ENCODE data around the gene METTL21C.

METTL21C gene

DNA sequence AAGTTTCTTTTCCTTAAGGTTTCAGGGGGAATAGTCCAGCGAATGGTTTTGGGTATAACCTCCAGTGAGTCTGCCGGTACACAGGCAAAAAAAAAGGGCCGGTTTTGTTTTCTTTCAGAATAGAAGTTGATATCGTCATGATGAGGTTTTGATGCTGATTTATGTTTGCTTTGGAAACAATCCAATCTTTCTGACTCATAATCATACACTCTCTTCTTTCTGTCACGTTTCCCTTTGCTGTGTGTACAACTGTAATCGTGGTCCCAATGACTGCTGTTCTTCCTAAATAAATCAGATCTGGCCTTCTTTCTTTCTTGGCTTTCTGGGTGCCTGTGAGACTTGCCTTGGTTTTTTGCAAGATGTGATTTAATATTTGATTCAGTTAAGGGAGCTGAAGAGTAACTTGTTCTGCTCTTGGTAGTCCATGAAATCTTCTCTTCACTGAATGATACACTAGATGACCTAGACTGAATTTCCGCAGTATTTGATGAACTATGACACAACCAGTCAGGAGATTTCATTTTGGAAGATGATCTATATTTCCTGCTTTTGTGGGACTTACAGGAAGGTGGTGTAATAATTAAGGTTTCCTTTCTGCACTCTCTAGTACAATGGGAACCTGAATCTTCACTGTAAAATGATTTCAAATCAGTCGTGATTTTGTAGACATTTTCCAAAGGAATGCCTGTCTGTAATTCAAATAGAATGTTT is 34.9 kb upstream of the METTL21C start:
- no peaks in the 10 kb centered on the region for H4K20me1 ChIP-seq (ENCODE audit: low read depth, low read length)
- H3K36me3 ChIP-seq (ENCODE audit: low read length), result no peaks in the 10 kb centered on the region
- no peak overlapping the region for H3K27ac ChIP-seq (ENCODE audit: low read depth, low read length)
- no peak overlapping the region for H2AFZ ChIP-seq (ENCODE audit: low read depth, low read length, severe bottlenecking)
- no peaks in the 10 kb centered on the region for H3K27me3 ChIP-seq (ENCODE audit: low read length)
- no peak overlapping the region for H3K9ac ChIP-seq (ENCODE audit: low read length)
- no peaks in the 10 kb centered on the region for H3K9me2 ChIP-seq (replicated peaks; ENCODE audit: insufficient read depth, low read length)
- no peaks in the 10 kb centered on the region for H3K9me3 ChIP-seq (ENCODE audit: insufficient read depth, low read length)
- H3K4me3 ChIP-seq (ENCODE audit: insufficient read depth, low read length, poor library complexity, severe bottlenecking), result no peak overlapping the region
- H3K79me2 ChIP-seq (ENCODE audit: insufficient read depth, low read length), result no peaks in the 10 kb centered on the region
- no peak overlapping the region for H3K4me2 ChIP-seq (ENCODE audit: low read depth, low read length, poor library complexity, severe bottlenecking)
- no peaks in the 10 kb centered on the region for H3F3A ChIP-seq (ENCODE audit: insufficient read depth)
- TF ChIP-seq EZH2phosphoT487 (conservative IDR thresholded peaks at IDR 0.05; ENCODE audit: low read length), result no peak
- TF ChIP-seq, protein P1, sequence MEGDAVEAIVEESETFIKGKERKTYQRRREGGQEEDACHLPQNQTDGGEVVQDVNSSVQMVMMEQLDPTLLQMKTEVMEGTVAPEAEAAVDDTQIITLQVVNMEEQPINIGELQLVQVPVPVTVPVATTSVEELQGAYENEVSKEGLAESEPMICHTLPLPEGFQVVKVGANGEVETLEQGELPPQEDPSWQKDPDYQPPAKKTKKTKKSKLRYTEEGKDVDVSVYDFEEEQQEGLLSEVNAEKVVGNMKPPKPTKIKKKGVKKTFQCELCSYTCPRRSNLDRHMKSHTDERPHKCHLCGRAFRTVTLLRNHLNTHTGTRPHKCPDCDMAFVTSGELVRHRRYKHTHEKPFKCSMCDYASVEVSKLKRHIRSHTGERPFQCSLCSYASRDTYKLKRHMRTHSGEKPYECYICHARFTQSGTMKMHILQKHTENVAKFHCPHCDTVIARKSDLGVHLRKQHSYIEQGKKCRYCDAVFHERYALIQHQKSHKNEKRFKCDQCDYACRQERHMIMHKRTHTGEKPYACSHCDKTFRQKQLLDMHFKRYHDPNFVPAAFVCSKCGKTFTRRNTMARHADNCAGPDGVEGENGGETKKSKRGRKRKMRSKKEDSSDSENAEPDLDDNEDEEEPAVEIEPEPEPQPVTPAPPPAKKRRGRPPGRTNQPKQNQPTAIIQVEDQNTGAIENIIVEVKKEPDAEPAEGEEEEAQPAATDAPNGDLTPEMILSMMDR (IDR thresholded peaks at IDR 0.05; ENCODE audit: insufficient read depth, low read length, poor library complexity, severe bottlenecking), result no peak

DNA sequence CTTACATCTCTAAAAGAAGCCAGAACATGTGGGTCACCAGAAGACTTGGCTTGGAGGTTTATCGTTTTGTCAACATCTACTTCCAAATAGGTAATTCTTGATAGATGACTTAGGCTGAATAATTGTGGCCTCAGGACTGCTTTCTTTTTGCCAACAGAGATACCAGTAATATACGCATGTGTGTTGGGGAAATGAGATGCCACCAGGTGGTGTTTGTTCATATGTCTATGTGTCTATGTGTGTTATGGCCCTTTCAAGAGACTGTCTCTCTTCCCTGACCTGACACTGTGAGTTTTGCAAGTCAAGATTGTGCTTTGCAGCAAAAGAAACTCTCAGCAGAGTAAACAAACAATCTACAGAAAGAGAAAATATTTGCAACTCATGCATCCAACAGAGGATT is 31.6 kb upstream of the METTL21C start:
- Histone ChIP-seq H3K9me2 (replicated peaks; ENCODE audit: insufficient read depth, low read length) (no peaks in the 10 kb centered on the region), H2AFZ (ENCODE audit: low read depth, low read length, severe bottlenecking) (no peak overlapping the region), H3K9me3 (ENCODE audit: insufficient read depth, low read length) (no peaks in the 10 kb centered on the region), H3K4me3 (ENCODE audit: insufficient read depth, low read length, poor library complexity, severe bottlenecking) (no peak overlapping the region), H3K4me2 (ENCODE audit: low read depth, low read length, poor library complexity, severe bottlenecking) (no peak overlapping the region), H3F3A (ENCODE audit: insufficient read depth) (no peaks in the 10 kb centered on the region), H3K36me3 (ENCODE audit: low read length) (no peaks in the 10 kb centered on the region), H3K9ac (ENCODE audit: low read length) (no peak overlapping the region), H3K27ac (ENCODE audit: low read depth, low read length) (no peak overlapping the region), H4K20me1 (ENCODE audit: low read depth, low read length) (no peaks in the 10 kb centered on the region), H3K79me2 (ENCODE audit: insufficient read depth, low read length) (no peaks in the 10 kb centered on the region), H3K27me3 (ENCODE audit: low read length) (no peaks in the 10 kb centered on the region)
- TF ChIP-seq, protein P1 (IDR thresholded peaks at IDR 0.05; ENCODE audit: insufficient read depth, low read length, poor library complexity, severe bottlenecking), result no peak
- no peak for TF ChIP-seq EZH2phosphoT487 (conservative IDR thresholded peaks at IDR 0.05; ENCODE audit: low read length)

DNA sequence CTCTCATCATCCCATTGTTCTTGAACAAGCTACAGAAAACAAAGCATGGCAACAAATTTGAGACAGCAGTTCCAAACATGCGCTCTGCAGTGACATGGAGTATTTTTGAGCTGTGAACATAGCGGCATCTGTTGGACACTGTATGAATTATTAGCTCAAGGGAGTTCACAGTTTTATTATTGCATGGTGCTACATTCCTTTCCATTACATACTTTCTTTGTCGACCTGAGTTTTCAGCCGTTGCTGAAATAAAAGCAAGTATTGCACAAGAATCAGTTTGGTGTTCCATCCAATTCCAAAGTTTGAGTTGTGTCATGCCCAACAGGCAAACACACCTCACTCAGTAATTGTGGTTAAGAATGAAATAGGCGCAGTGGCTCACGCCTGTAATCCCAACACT is 30.1 kb upstream of the METTL21C start:
- no peak overlapping the region for H2AFZ ChIP-seq (ENCODE audit: low read depth, low read length, severe bottlenecking)

More for the DNA sequence above, 30.1 kb upstream of the METTL21C start:
- Histone ChIP-seq H3K79me2 (ENCODE audit: insufficient read depth, low read length) (no peaks in the 10 kb centered on the region), H3K4me2 (ENCODE audit: low read depth, low read length, poor library complexity, severe bottlenecking) (no peak overlapping the region), H3K27ac (ENCODE audit: low read depth, low read length) (no peak overlapping the region), H3K9ac (ENCODE audit: low read length) (no peak overlapping the region), H3K4me3 (ENCODE audit: insufficient read depth, low read length, poor library complexity, severe bottlenecking) (no peak overlapping the region), H4K20me1 (ENCODE audit: low read depth, low read length) (no peaks in the 10 kb centered on the region), H3K27me3 (ENCODE audit: low read length) (no peaks in the 10 kb centered on the region), H3K9me3 (ENCODE audit: insufficient read depth, low read length) (no peaks in the 10 kb centered on the region), H3F3A (ENCODE audit: insufficient read depth) (no peaks in the 10 kb centered on the region), H3K36me3 (ENCODE audit: low read length) (no peaks in the 10 kb centered on the region), H3K9me2 (replicated peaks; ENCODE audit: insufficient read depth, low read length) (no peaks in the 10 kb centered on the region)
- TF ChIP-seq, protein P1 (IDR thresholded peaks at IDR 0.05; ENCODE audit: insufficient read depth, low read length, poor library complexity, severe bottlenecking), result peak; percentile 26
- no peak for TF ChIP-seq EZH2phosphoT487 (conservative IDR thresholded peaks at IDR 0.05; ENCODE audit: low read length)

Measured in SU-DHL-6 (cell line).